NT2/D1 (cell line): Measurements from ENCODE around the gene FERMT2.

Experiments
- SUZ12 ChIP-seq: IDR thresholded peaks from 2 replicates; pipeline ENCODE4 v1.6.1; 2011; ENCODE audit not compliant: insufficient read length, insufficient read depth; ENCODE audit errors: extremely low read depth
- YY1 ChIP-seq: IDR thresholded peaks from 2 replicates; pipeline ENCODE4 v1.6.1; 2011; ENCODE audit not compliant: insufficient read length, insufficient read depth

- TF ChIP-seq SUZ12 = no peak
- TF ChIP-seq YY1 = no peak
These were observed 6.6 kb downstream of the FERMT2 start for GRCh38 chr14:52944254-52944653.
